Adrenal gland (tissue), 5 donors: Measurements from ENCODE around the gene UBE2K.

Source experiments
- POLR2A ChIP-seq, 2 donors: fragments of 450-650 bp; IDR thresholded peaks; one replicate each; pipeline ENCODE4 v1.6.1; 2017; ENCODE audit warnings: antibody characterized with exemption in 2 of 2, mild to moderate bottlenecking in 2 of 2, moderate library complexity in 1 of 2
- TF ChIP-seq, protein P1 (sequence below), 6 experiments: fragments of 450-650 bp in 4 of 6; fragments of 200-600 bp in 2 of 6; sonication (generic) in 1 of 6; IDR thresholded peaks; 1 replicate in 5 of 6; 2 replicates in 1 of 6; pipeline versions ENCODE4 v1.5.1 to v1.8.0; 2016 to 2021; ENCODE audit warnings: antibody characterized with exemption in 6 of 6, mild to moderate bottlenecking in 2 of 6, moderate library complexity in 1 of 6
- donor health status: DM: no; HTN: no; CAD: no.

DNA sequence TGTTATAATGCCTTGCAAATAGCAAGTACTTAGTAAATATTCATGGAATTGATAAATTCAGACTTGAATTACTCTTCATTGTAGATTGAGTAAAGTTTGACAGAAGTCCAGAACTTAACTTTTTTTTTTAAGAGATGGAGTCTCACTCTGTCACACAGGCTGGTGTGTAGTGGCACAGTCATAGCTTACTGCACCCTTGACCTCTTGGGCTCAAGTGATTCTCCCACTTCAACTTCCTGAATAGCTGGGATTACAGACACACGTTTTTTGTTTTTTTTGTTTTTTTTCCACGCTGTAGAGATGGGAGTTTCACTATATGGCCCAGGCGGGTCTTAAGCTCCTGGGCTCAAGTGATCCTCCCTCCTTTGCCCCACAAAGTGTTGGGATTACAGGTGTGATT lies 32.1 kb downstream of the UBE2K start:
- TF ChIP-seq, protein P1, sequence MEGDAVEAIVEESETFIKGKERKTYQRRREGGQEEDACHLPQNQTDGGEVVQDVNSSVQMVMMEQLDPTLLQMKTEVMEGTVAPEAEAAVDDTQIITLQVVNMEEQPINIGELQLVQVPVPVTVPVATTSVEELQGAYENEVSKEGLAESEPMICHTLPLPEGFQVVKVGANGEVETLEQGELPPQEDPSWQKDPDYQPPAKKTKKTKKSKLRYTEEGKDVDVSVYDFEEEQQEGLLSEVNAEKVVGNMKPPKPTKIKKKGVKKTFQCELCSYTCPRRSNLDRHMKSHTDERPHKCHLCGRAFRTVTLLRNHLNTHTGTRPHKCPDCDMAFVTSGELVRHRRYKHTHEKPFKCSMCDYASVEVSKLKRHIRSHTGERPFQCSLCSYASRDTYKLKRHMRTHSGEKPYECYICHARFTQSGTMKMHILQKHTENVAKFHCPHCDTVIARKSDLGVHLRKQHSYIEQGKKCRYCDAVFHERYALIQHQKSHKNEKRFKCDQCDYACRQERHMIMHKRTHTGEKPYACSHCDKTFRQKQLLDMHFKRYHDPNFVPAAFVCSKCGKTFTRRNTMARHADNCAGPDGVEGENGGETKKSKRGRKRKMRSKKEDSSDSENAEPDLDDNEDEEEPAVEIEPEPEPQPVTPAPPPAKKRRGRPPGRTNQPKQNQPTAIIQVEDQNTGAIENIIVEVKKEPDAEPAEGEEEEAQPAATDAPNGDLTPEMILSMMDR (IDR thresholded peaks at IDR 0.05) = no peak
- TF ChIP-seq POLR2A (IDR thresholded peaks at IDR 0.05) = no peak
